ENCODE data around the gene TRAPPC3L. TPM values are rescaled to one million over a fixed set of nuclear protein-coding genes. Genes with fewer than 3 reads are reported as not detected.

The TRAPPC3L gene
- total RNA-seq, 1 donor from 2014 or later, result not detected

DNA sequence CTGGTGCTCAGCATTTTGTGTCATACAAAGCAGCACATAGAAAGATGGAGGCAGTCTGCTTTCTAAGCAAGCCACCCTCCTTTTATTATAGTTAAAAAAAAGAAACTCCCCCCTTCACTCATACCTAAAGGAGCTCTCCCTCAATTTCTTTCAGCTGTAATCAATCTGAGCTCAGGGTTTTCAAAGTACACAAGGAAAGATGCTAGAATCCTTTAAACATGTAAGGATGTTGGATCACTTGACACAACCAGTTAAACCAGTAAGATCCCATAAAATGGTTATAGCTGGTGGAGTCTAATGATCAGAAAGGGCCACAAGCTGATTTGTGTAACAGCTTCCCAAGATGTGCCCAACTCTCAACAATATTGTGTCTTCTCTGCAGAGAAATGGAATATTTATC, 8.0 kb upstream of the TRAPPC3L start, which contains the start of gene CALHM4:
Gene CALHM4 (plus strand): TSS at position 301 of the 400 bp plus-strand sequence. CDS start 43 bp downstream, at position 344.
- TF ChIP-seq, protein P1, sequence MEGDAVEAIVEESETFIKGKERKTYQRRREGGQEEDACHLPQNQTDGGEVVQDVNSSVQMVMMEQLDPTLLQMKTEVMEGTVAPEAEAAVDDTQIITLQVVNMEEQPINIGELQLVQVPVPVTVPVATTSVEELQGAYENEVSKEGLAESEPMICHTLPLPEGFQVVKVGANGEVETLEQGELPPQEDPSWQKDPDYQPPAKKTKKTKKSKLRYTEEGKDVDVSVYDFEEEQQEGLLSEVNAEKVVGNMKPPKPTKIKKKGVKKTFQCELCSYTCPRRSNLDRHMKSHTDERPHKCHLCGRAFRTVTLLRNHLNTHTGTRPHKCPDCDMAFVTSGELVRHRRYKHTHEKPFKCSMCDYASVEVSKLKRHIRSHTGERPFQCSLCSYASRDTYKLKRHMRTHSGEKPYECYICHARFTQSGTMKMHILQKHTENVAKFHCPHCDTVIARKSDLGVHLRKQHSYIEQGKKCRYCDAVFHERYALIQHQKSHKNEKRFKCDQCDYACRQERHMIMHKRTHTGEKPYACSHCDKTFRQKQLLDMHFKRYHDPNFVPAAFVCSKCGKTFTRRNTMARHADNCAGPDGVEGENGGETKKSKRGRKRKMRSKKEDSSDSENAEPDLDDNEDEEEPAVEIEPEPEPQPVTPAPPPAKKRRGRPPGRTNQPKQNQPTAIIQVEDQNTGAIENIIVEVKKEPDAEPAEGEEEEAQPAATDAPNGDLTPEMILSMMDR (IDR thresholded peaks at IDR 0.05; ENCODE audit: partially characterized antibody, unreplicated experiment), result no peak
- Mint-ChIP-seq H3K27me3 (ENCODE audit: unreplicated experiment) (peaks cover 2% of the 10 kb centered on the region), H3K4me3 (ENCODE audit: unreplicated experiment) (no peak within 1 kb of the TSS), H3K9me3 (ENCODE audit: unreplicated experiment) (no peaks in the 10 kb centered on the region), H3K36me3 (ENCODE audit: unreplicated experiment) (no peaks in the 10 kb centered on the region), H3K4me1 (ENCODE audit: low read depth, unreplicated experiment) (no peaks in the 10 kb centered on the region), H3K27ac (ENCODE audit: unreplicated experiment) (no peak within 1 kb of the TSS)
- DNase-seq, result no peak

- Mint-ChIP-seq H3K4me3 (ENCODE audit: unreplicated experiment) (no peak overlapping the region), H3K27ac (ENCODE audit: unreplicated experiment) (no peak overlapping the region), H3K36me3 (ENCODE audit: unreplicated experiment) (no peaks in the 10 kb centered on the region), H3K27me3 (ENCODE audit: unreplicated experiment) (no peaks in the 10 kb centered on the region), H3K4me1 (ENCODE audit: low read depth, unreplicated experiment) (no peaks in the 10 kb centered on the region), H3K9me3 (ENCODE audit: unreplicated experiment) (no peaks in the 10 kb centered on the region)
- DNase-seq, result no peak
- TF ChIP-seq, protein P1 (IDR thresholded peaks at IDR 0.05; ENCODE audit: partially characterized antibody, unreplicated experiment), result no peak
Observed at GRCh38 chr6:116550796-116551195, 5.3 kb upstream of the TRAPPC3L start.

- TF ChIP-seq, protein P1 (IDR thresholded peaks at IDR 0.05; ENCODE audit: partially characterized antibody, unreplicated experiment), result no peak
- no peak overlapping the region for H3K4me3 Mint-ChIP-seq (ENCODE audit: unreplicated experiment)
- no peak overlapping the region for H3K27ac Mint-ChIP-seq (ENCODE audit: unreplicated experiment)
- DNase-seq, result no peak
- no peaks in the 10 kb centered on the region for H3K36me3 Mint-ChIP-seq (ENCODE audit: unreplicated experiment)
- no peaks in the 10 kb centered on the region for H3K4me1 Mint-ChIP-seq (ENCODE audit: low read depth, unreplicated experiment)
- H3K9me3 Mint-ChIP-seq (ENCODE audit: unreplicated experiment), result no peaks in the 10 kb centered on the region
- no peaks in the 10 kb centered on the region for H3K27me3 Mint-ChIP-seq (ENCODE audit: unreplicated experiment)
Observed at GRCh38 chr6:116547358-116547757, 1.9 kb upstream of the TRAPPC3L start.

DNA sequence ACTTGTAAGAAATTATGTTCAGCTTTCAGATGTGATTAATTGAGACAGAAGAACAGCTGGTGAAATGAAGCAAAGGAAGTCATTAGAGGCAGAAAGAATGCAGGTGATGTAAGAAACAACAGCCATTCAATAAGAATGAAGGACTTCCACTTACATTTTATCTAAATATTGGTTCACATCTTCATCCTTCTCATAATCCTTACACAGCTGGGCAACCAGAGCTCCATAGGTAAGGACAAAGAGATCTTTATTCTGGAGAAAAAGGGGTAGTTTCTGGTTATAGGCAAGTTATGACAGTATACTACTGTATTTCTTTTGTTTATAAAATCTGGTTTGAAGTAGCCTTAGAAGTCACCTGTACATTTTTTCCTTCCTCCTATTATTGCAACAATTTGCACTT, 2.3 kb downstream of the TRAPPC3L start:
- Mint-ChIP-seq H3K27me3 (ENCODE audit: unreplicated experiment) (no peaks in the 10 kb centered on the region), H3K4me3 (ENCODE audit: unreplicated experiment) (no peak overlapping the region), H3K36me3 (ENCODE audit: unreplicated experiment) (no peaks in the 10 kb centered on the region), H3K4me1 (ENCODE audit: low read depth, unreplicated experiment) (no peaks in the 10 kb centered on the region), H3K9me3 (ENCODE audit: unreplicated experiment) (no peaks in the 10 kb centered on the region), H3K27ac (ENCODE audit: unreplicated experiment) (no peak overlapping the region)
- TF ChIP-seq, protein P1 (IDR thresholded peaks at IDR 0.05; ENCODE audit: partially characterized antibody, unreplicated experiment), result no peak
- no peak for DNase-seq

DNA sequence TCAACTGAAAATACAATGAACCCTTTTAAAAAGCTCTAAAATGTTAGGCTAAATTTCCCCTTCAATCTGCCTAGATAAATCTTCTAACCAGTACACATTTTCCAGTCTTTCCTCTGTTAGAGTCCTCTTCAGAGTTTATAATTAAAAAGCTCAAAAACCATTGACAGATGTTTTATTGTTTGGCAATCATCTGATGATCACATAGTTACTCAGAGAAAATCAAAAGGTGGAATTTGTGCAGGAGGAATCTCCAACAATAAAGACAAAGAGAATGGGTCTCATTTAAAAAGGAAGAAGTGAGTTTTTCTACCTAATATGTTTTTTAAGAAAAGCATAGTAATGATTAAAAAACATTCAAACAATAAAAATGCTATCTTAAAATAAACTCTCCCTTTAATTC, 3.1 kb downstream of the TRAPPC3L start:
- Mint-ChIP-seq H3K27ac (ENCODE audit: unreplicated experiment) (no peak overlapping the region), H3K9me3 (ENCODE audit: unreplicated experiment) (no peaks in the 10 kb centered on the region), H3K36me3 (ENCODE audit: unreplicated experiment) (no peaks in the 10 kb centered on the region), H3K4me3 (ENCODE audit: unreplicated experiment) (no peak overlapping the region), H3K4me1 (ENCODE audit: low read depth, unreplicated experiment) (no peaks in the 10 kb centered on the region), H3K27me3 (ENCODE audit: unreplicated experiment) (no peaks in the 10 kb centered on the region)
- TF ChIP-seq, protein P1 (IDR thresholded peaks at IDR 0.05; ENCODE audit: partially characterized antibody, unreplicated experiment), result no peak
- DNase-seq, result no peak

All from glutamatergic neuron (in vitro differentiated cells).